ENCODE measurements around the gene ACOT8.
A peak's percentile ranks its signal among the peaks of the same experiment; 100 is the strongest.
"Not testable (repeated sequence)": the region's sequence is repeated elsewhere in the genome, so short reads cannot be mapped to it uniquely, and the experiment has no call there.

The ACOT8 gene

DNA sequence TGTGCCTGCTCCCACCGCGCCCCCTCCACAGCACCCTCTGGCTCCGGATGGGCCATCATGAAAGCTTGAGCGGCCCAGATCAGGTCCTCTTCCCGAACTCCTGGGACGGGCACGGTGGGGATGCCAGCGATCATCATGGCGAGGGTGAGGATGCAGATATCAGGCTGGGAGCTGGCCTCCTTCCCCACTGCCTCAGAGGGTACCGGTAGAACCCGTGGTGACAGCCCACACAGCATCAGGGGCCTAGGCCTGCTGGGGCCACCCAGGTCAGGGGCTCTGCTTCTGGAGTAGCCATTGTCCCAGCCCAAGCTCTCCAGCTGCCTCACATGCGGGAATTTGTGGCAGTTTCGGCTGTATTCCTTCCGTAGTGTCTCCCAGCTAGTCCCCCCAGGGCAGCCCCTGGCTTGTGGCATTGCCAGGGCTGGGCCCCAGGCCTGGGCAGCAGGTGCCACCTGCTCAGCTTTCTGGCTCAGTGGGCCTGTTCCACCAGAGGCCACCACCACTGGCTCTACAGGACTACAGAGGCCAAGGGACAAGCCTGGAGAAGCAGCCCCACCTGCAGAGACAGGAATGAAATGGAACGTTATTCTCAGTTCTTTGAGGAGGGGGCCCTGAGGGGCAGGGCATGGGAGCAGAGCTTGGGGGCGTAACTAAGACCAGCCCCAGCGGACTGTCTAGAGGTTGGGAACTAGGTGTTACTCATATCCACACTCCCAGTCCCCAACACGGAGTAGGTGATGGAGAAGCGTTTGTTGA lies 29.6 kb upstream of the ACOT8 start:
- Histone ChIP-seq H3K27ac (ENCODE audit: insufficient read depth, low read length, poor library complexity, severe bottlenecking) (no peak overlapping the region), H3K4me3 (ENCODE audit: insufficient read depth, low read depth, low read length, poor library complexity, severe bottlenecking) (no peak overlapping the region), H3K4me1 (ENCODE audit: control insufficient read depth, insufficient read depth, low read length, poor library complexity, severe bottlenecking) (peaks cover 22% of the 10 kb centered on the region), H3K9me3 (ENCODE audit: control insufficient read depth, low read length) (no peaks in the 10 kb centered on the region), H3K36me3 (ENCODE audit: control insufficient read depth, insufficient read depth, low read length) (peaks cover 17% of the 10 kb centered on the region), H3K27me3 (replicated peaks; ENCODE audit: control insufficient read depth, insufficient read depth, low read length, poor library complexity, severe bottlenecking) (no peaks in the 10 kb centered on the region)
- DNase-seq = no peak

DNA sequence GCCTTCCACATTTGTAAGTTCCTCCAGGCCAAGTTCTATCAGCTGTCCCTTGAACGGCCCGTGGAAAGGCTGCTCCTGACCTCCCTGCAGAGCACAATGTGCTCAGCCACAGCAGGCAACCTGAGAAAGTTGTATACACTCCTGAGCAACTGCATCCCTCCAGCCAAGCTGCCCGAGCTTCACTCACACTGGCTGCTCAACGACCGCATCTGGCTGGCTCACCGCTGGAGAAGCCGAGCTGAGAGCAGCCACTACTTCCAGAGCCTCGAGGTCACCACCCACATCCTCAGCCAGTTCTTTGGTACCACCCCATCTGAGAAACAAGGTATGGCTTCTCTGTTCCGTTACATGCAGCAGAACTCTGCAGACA lies 25.9 kb upstream of the ACOT8 start:
- no peak for DNase-seq
- H3K4me3 ChIP-seq (ENCODE audit: insufficient read depth, low read depth, low read length, poor library complexity, severe bottlenecking) = no peak overlapping the region
- H3K27me3 ChIP-seq (replicated peaks; ENCODE audit: control insufficient read depth, insufficient read depth, low read length, poor library complexity, severe bottlenecking) = no peaks in the 10 kb centered on the region
- H3K4me1 ChIP-seq (ENCODE audit: control insufficient read depth, insufficient read depth, low read length, poor library complexity, severe bottlenecking) = peaks cover 21% of the 10 kb centered on the region
- H3K36me3 ChIP-seq (ENCODE audit: control insufficient read depth, insufficient read depth, low read length) = peaks cover 19% of the 10 kb centered on the region
- H3K27ac ChIP-seq (ENCODE audit: insufficient read depth, low read length, poor library complexity, severe bottlenecking) = no peak overlapping the region
- H3K9me3 ChIP-seq (ENCODE audit: control insufficient read depth, low read length) = no peaks in the 10 kb centered on the region

DNA sequence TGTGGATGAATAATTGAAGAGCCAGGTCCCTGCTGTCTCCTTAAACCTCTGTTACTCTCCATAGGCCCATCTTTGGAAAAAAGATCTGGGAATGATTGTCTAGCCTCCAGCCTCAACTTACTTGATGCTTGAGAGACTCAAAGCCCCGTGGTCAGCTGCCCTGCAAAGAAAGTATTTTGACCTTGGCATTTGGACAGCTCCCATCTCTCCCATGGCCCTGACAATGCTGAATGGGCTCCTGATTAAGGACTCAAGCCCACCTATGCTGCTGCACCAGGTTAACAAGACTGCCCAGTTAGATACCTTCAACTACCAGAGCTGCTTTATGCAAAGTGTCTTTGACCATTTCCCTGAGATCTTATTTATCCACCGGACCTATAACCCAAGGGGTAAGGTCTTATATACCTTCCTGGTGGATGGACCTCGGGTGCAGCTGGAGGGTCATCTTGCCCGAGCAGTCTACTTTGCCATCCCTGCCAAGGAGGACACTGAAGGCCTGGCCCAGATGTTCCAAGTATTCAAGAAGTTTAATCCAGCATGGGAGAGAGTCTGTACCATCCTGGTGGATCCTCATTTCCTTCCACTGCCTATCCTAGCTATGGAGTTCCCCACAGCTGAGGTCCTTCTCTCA lies 25.4 kb upstream of the ACOT8 start:
- Histone ChIP-seq H3K27me3 (replicated peaks; ENCODE audit: control insufficient read depth, insufficient read depth, low read length, poor library complexity, severe bottlenecking) (no peaks in the 10 kb centered on the region), H3K27ac (ENCODE audit: insufficient read depth, low read length, poor library complexity, severe bottlenecking) (no peak overlapping the region), H3K4me1 (ENCODE audit: control insufficient read depth, insufficient read depth, low read length, poor library complexity, severe bottlenecking) (peaks cover 21% of the 10 kb centered on the region), H3K9me3 (ENCODE audit: control insufficient read depth, low read length) (no peaks in the 10 kb centered on the region), H3K4me3 (ENCODE audit: insufficient read depth, low read depth, low read length, poor library complexity, severe bottlenecking) (no peak overlapping the region), H3K36me3 (ENCODE audit: control insufficient read depth, insufficient read depth, low read length) (peaks cover 23% of the 10 kb centered on the region)
- DNase-seq = no peak

DNA sequence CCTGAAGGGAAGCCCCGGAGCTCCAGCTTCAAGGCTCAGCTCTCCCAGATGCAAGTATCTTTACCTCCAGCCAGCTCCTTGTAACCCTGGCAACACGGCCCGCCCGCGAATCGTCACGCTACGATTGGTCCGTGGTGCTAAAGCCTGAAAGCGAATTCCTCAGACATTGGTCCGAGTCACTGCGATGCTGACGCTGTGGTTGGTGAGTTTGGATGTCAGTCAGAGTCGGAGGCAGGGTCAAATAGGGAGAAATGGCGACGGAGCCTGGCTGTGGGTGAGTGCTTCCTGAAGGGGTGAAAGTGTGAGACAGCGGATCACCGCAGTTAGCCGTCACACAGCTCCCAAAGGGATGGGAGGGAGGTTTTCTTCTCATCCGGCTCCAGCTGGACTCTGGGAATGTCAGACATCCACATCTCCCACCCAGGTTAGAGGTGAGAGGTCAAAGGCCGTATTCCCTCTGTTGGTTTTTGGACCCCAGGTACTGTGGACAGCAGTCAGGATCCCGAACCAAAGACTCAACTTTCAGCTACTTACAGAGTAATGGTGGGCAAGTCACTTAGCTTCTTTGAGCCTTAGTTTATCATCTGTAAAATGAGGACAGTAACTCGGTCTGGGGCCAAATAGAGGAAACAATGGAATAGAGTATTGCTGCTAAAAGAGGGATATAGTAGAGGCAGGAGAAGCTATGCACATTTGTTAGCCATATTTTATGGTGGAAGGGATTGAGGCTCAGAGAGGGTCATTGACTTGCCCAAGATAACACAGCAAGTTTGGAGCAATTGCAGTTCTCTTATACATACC lies 24.0 kb upstream of the ACOT8 start, which contains the start of gene ZSWIM1:
Gene ZSWIM1, plus strand, starts transcription at position 240 of the 801 bp plus-strand sequence. CDS start 1,366 bp downstream, outside the sequence.
- H3K4me3 ChIP-seq (ENCODE audit: insufficient read depth, low read depth, low read length, poor library complexity, severe bottlenecking) = peak within 1 kb of the TSS; percentile 68
- peak; percentile 94 to 98 (median 97) for DNase-seq
- peaks cover 30% of the 10 kb centered on the region for H3K36me3 ChIP-seq (ENCODE audit: control insufficient read depth, insufficient read depth, low read length)
- peak within 1 kb of the TSS; percentile 86 for H3K27ac ChIP-seq (ENCODE audit: insufficient read depth, low read length, poor library complexity, severe bottlenecking)
- H3K4me1 ChIP-seq (ENCODE audit: control insufficient read depth, insufficient read depth, low read length, poor library complexity, severe bottlenecking) = peaks cover 21% of the 10 kb centered on the region
- H3K27me3 ChIP-seq (replicated peaks; ENCODE audit: control insufficient read depth, insufficient read depth, low read length, poor library complexity, severe bottlenecking) = no peaks in the 10 kb centered on the region
- no peaks in the 10 kb centered on the region for H3K9me3 ChIP-seq (ENCODE audit: control insufficient read depth, low read length)

DNA sequence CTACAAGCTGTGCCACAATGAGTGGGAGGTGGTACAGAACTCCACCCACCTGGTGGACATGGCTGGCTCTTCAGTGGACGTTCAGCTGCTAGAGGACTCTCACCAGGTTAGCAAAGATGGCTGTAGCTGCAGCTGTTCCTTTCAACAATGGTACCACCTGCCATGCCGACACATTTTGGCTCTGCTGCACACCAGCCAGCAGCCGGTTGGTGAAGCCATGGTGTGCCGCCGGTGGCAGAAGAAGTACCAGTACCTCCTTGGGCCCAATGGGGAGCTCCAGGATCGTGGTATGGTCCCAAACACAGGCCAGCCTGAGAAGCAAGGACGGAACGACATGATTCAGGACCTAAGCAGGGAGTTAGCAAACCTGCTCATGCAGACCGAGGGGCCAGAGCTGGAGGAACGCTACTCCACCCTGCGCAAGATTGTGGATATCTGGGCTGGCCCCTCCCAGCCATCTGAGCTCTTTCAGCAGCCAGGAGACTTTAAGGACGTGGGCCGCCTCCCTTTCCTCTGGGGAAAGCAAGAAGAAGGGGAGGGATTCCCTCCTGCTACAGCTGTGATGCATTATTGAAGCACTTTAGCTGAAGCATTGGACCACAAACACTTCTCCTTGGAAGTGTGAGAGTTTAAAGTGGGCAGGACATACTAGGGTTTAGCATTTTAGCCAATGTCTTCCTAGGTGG lies 21.0 kb upstream of the ACOT8 start:
- no peaks in the 10 kb centered on the region for H3K27me3 ChIP-seq (replicated peaks; ENCODE audit: control insufficient read depth, insufficient read depth, low read length, poor library complexity, severe bottlenecking)
- H3K27ac ChIP-seq (ENCODE audit: insufficient read depth, low read length, poor library complexity, severe bottlenecking) = no peak overlapping the region
- peaks cover 9% of the 10 kb centered on the region for H3K4me1 ChIP-seq (ENCODE audit: control insufficient read depth, insufficient read depth, low read length, poor library complexity, severe bottlenecking)
- H3K36me3 ChIP-seq (ENCODE audit: control insufficient read depth, insufficient read depth, low read length) = peaks cover 20% of the 10 kb centered on the region
- DNase-seq = no peak
- no peaks in the 10 kb centered on the region for H3K9me3 ChIP-seq (ENCODE audit: control insufficient read depth, low read length)
- no peak overlapping the region for H3K4me3 ChIP-seq (ENCODE audit: insufficient read depth, low read depth, low read length, poor library complexity, severe bottlenecking)

DNA sequence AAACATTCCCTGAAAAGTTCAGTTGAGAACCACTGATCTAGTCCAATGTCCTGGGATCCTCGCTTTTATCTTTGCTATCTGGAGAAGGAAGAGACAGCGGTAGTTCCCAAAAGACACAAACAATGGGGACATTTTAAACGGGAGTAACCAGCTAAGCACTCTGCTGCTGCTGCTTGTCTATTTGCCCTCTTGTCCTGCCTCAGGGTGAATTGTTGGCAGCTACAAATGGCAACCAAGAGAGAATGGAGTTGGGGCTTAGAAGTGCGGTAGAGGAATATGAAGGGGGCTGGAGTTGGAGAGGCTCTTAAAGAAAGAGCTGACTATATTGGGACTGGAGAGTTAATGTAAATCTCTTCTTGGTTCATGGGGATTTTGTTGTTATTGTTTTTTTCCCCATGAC lies 17.4 kb upstream of the ACOT8 start:
- H3K4me3 ChIP-seq (ENCODE audit: insufficient read depth, low read depth, low read length, poor library complexity, severe bottlenecking) = no peak overlapping the region
- no peaks in the 10 kb centered on the region for H3K4me1 ChIP-seq (ENCODE audit: control insufficient read depth, insufficient read depth, low read length, poor library complexity, severe bottlenecking)
- no peaks in the 10 kb centered on the region for H3K9me3 ChIP-seq (ENCODE audit: control insufficient read depth, low read length)
- H3K27me3 ChIP-seq (replicated peaks; ENCODE audit: control insufficient read depth, insufficient read depth, low read length, poor library complexity, severe bottlenecking) = no peaks in the 10 kb centered on the region
- no peak overlapping the region for H3K27ac ChIP-seq (ENCODE audit: insufficient read depth, low read length, poor library complexity, severe bottlenecking)
- DNase-seq = no peak
- peaks cover 13% of the 10 kb centered on the region for H3K36me3 ChIP-seq (ENCODE audit: control insufficient read depth, insufficient read depth, low read length)

DNA sequence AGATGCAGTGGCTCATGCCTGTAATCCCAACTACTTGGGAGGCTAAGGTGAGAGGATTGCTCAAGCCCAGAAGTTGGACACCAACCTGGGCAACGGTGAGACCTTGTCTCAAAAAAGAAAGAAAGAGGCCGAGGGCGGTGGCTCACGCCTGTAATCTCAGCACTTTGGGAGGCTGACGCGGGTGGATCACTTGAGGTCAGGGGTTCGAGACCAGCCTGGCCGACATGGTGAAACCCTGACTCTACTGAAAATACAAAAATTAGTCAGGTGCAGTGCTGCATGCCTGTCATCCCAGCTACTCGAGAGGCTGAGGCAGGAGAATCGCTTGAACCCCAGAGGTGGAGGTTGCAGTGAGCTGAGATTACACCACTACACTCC lies 16.9 kb upstream of the ACOT8 start:
- not testable (repeated sequence) for H3K4me1 ChIP-seq (ENCODE audit: control insufficient read depth, insufficient read depth, low read length, poor library complexity, severe bottlenecking); H3K4me3 ChIP-seq (ENCODE audit: insufficient read depth, low read depth, low read length, poor library complexity, severe bottlenecking); H3K27me3 ChIP-seq (replicated peaks; ENCODE audit: control insufficient read depth, insufficient read depth, low read length, poor library complexity, severe bottlenecking); DNase-seq; H3K27ac ChIP-seq (ENCODE audit: insufficient read depth, low read length, poor library complexity, severe bottlenecking); H3K9me3 ChIP-seq (ENCODE audit: control insufficient read depth, low read length)
- peaks cover 13% of the 10 kb centered on the region for H3K36me3 ChIP-seq (ENCODE audit: control insufficient read depth, insufficient read depth, low read length)

DNA sequence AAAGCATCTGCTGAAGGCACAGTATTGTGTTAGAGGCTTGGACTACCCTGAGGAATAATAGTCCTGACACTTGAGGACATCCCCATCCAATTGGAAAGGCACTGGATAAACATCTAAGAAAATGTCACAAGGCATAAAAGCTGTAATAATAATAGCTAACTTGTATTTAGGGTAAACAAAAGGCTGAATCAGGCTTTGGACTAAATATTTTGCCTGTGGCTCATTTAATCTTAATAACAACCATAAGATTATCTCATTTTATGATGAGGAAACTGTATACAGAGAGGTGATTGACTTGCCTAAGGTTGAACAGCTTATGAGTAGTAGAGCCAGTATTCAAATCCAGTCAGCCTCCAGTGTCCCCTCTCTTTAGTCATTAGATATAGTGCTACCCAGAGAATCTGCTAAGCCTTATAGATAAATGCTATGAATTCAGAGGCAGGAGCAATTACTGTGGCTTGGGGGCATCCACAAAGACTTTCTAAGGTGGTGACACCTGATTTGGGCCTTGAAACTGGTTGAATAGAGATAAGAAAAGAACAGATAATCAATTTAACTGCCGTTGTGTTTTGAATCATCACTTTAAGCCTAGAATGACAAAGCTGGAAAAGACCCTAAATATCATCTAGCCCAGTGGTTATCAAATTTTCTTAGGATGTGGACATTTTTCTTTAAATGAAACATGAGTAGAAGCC lies 16.4 kb upstream of the ACOT8 start:
- Histone ChIP-seq H3K27ac (ENCODE audit: insufficient read depth, low read length, poor library complexity, severe bottlenecking) (no peak overlapping the region), H3K27me3 (replicated peaks; ENCODE audit: control insufficient read depth, insufficient read depth, low read length, poor library complexity, severe bottlenecking) (no peaks in the 10 kb centered on the region), H3K9me3 (ENCODE audit: control insufficient read depth, low read length) (no peaks in the 10 kb centered on the region), H3K4me1 (ENCODE audit: control insufficient read depth, insufficient read depth, low read length, poor library complexity, severe bottlenecking) (no peaks in the 10 kb centered on the region), H3K36me3 (ENCODE audit: control insufficient read depth, insufficient read depth, low read length) (peaks cover 13% of the 10 kb centered on the region), H3K4me3 (ENCODE audit: insufficient read depth, low read depth, low read length, poor library complexity, severe bottlenecking) (no peak overlapping the region)
- no peak for DNase-seq

DNA sequence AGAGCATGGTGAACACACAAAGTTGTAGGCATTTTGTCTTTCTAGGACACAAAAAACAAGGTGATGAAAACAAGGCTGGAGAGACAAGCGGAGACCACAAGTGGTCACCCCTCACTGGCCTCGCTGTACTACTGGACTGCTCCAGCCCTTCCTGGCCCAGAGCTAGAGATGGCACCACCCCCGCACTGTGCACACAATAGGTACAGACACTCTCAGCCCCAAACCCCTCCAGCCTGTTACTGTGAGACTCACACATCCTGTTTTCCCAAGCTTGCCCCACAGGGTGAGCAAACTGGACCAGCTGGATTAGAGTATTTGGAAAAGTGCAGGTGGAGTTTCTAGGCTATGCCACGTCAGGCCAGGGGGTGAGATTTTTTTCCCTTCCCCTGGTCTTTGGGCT lies 15.4 kb upstream of the ACOT8 start:
- no peaks in the 10 kb centered on the region for H3K9me3 ChIP-seq (ENCODE audit: control insufficient read depth, low read length)
- H3K27me3 ChIP-seq (replicated peaks; ENCODE audit: control insufficient read depth, insufficient read depth, low read length, poor library complexity, severe bottlenecking) = no peaks in the 10 kb centered on the region
- no peaks in the 10 kb centered on the region for H3K4me1 ChIP-seq (ENCODE audit: control insufficient read depth, insufficient read depth, low read length, poor library complexity, severe bottlenecking)
- H3K36me3 ChIP-seq (ENCODE audit: control insufficient read depth, insufficient read depth, low read length) = peaks cover 7% of the 10 kb centered on the region
- H3K27ac ChIP-seq (ENCODE audit: insufficient read depth, low read length, poor library complexity, severe bottlenecking) = no peak overlapping the region
- DNase-seq = no peak
- H3K4me3 ChIP-seq (ENCODE audit: insufficient read depth, low read depth, low read length, poor library complexity, severe bottlenecking) = no peak overlapping the region

Data from effector memory CD4-positive, alpha-beta T cell (primary cell).